Measurements from ENCODE around the gene SOX18. TPM values are rescaled to one million over a fixed set of nuclear protein-coding genes. Genes with fewer than 3 reads are reported as not detected.
A peak's percentile ranks its signal among the peaks of the same experiment; 100 is the strongest.

Gene SOX18
- total and polyA plus RNA-seq, 2 of the 13 experiments (the other 11 are each of a cell fraction or from before 2014, with no cell fraction given) = 1.6 to 1.9 TPM

- 0 out of 2 replicates have a peak, but pooled peaks have one; percentile 33 for TF ChIP-seq MTA1 (CRISPR knock-in tag; IDR thresholded peaks at IDR 0.05; ENCODE audit: borderline replicate concordance)
- no peak for TF ChIP-seq CAMTA2 (CRISPR knock-in tag; IDR thresholded peaks at IDR 0.05; ENCODE audit: borderline replicate concordance)
- no peak for TF ChIP-seq ZNF138 (CRISPR knock-in tag; IDR thresholded peaks at IDR 0.05; ENCODE audit: low read depth)
- TF ChIP-seq ZUFSP (CRISPR knock-in tag; IDR thresholded peaks at IDR 0.05; ENCODE audit: borderline replicate concordance) = no peak
- TF ChIP-seq POGZ (CRISPR knock-in tag; IDR thresholded peaks at IDR 0.05) = no peak
- TF ChIP-seq TBX3 (IDR thresholded peaks at IDR 0.05; ENCODE audit: borderline replicate concordance) = no peak
- no peak for TF ChIP-seq PRDM10 (CRISPR knock-in tag; IDR thresholded peaks at IDR 0.05; ENCODE audit: low read depth)
- TF ChIP-seq ZNF639 (CRISPR knock-in tag; conservative IDR thresholded peaks at IDR 0.05) = no peak
- TF ChIP-seq ZNF333 (CRISPR knock-in tag; IDR thresholded peaks at IDR 0.05; ENCODE audit: borderline replicate concordance) = no peak
- TF ChIP-seq ZBTB33 (CRISPR knock-in tag; IDR thresholded peaks at IDR 0.05) = no peak
- TF ChIP-seq EED (CRISPR knock-in tag; IDR thresholded peaks at IDR 0.05) = 0 out of 2 replicates have a peak, but pooled peaks have one; percentile 13
- no peak for TF ChIP-seq DR1 (CRISPR knock-in tag; IDR thresholded peaks at IDR 0.05)
- TF ChIP-seq RCOR2 (CRISPR knock-in tag; IDR thresholded peaks at IDR 0.05) = no peak
- peak; percentile 54 for TF ChIP-seq ZNF883 (CRISPR knock-in tag; IDR thresholded peaks at IDR 0.05; ENCODE audit: not compliant biosample characterization)
- TF ChIP-seq ELF4 (CRISPR knock-in tag; IDR thresholded peaks at IDR 0.05; ENCODE audit: borderline replicate concordance) = no peak
- TF ChIP-seq ZNF326 (CRISPR knock-in tag; IDR thresholded peaks at IDR 0.05; ENCODE audit: borderline replicate concordance) = no peak
- TF ChIP-seq ZNF790 (CRISPR knock-in tag; IDR thresholded peaks at IDR 0.05; ENCODE audit: borderline replicate concordance) = no peak
Observed at GRCh38 chr20:64044484-64045247, 4.8 kb downstream of the SOX18 start (continued).

All from HepG2 (cell line).